GM18499 (cell line): ENCODE results near the gene PGBD5.

Source experiments
- ATAC-seq: cut with Tn5 transposase; IDR thresholded peaks from one replicate; pipeline ENCODE4 v1.9.1; 2021; ENCODE audit warnings: moderate number of reproducible peaks; ENCODE audit not compliant: insufficient read depth, unreplicated experiment

PGBD5 gene

GRCh38 chr1:230330157-230330556 lies 96.0 kb downstream of the PGBD5 start:
- ATAC-seq: no peak

- ATAC-seq: no peak
Measured at GRCh38 chr1:230328342-230329015, 97.7 kb downstream of the PGBD5 start.

GRCh38 chr1:230327892-230328284 lies 98.2 kb downstream of the PGBD5 start:
- ATAC-seq: no peak

- no peak for ATAC-seq
Measured at GRCh38 chr1:230326971-230327891, 98.9 kb downstream of the PGBD5 start.

- no peak for ATAC-seq
Measured at GRCh38 chr1:230323686-230324085, 102.4 kb downstream of the PGBD5 start.

- no peak for ATAC-seq
Measured at GRCh38 chr1:230322967-230323547, 103.1 kb downstream of the PGBD5 start.

GRCh38 chr1:230322421-230322756 lies 103.7 kb downstream of the PGBD5 start:
- ATAC-seq: no peak

- ATAC-seq: no peak
Measured at GRCh38 chr1:230321741-230322420, 104.3 kb downstream of the PGBD5 start.

- ATAC-seq: no peak
Measured at GRCh38 chr1:230321341-230321740, 104.8 kb downstream of the PGBD5 start.

GRCh38 chr1:230320804-230321203 lies 105.3 kb downstream of the PGBD5 start:
- ATAC-seq: no peak

- no peak for ATAC-seq
Measured at GRCh38 chr1:230319014-230319747, 107.0 kb downstream of the PGBD5 start.

- ATAC-seq: no peak
Measured at GRCh38 chr1:230317823-230318819, 108.0 kb downstream of the PGBD5 start.

- ATAC-seq: no peak
Measured at GRCh38 chr1:230316864-230317745, 109.0 kb downstream of the PGBD5 start.

- no peak for ATAC-seq
Measured at GRCh38 chr1:230315099-230315498, 111.0 kb downstream of the PGBD5 start.

- no peak for ATAC-seq
Measured at GRCh38 chr1:230314142-230314470, 112.0 kb downstream of the PGBD5 start.

- no peak for ATAC-seq
Measured at GRCh38 chr1:230313453-230314141, 112.5 kb downstream of the PGBD5 start.

- no peak for ATAC-seq
Measured at GRCh38 chr1:230312676-230313075, 113.5 kb downstream of the PGBD5 start.
